T-helper 17 cell (primary cell): ENCODE data around the gene ADAMTS8. TPM values are rescaled to one million over a fixed set of nuclear protein-coding genes. Genes with fewer than 3 reads are reported as not detected.

Source experiments
- ATAC-seq: fragments of 150-1000 bp; cut with Tn5 transposase; 2 replicates; pipeline ENCODE4 v1.10.0; 2021; ENCODE audit warnings: mild to moderate bottlenecking, moderate library complexity
- DNase-seq, 3 donors: peaks; one replicate each; pipeline versions ENCODE4 v3.0.0 to v3.0.0-alpha.2; 2020 to 2021
- H3K9me3 ChIP-seq: one replicate; pipeline ENCODE4 v1.7.0; 2013; ENCODE audit warnings: low read length, mild to moderate bottlenecking; ENCODE audit not compliant: control insufficient read depth, poor library complexity, severe bottlenecking
- H3K27ac Mint-ChIP-seq: one replicate; pipeline ENCODE4 v1.8.0; 2022; ENCODE audit warnings: mild to moderate bottlenecking, moderate library complexity, mixed read lengths
- H3K27me3 Mint-ChIP-seq: one replicate; pipeline ENCODE4 v1.8.0; 2022; ENCODE audit warnings: mixed read lengths
- H3K36me3 Mint-ChIP-seq: one replicate; pipeline ENCODE4 v1.8.0; 2022; ENCODE audit warnings: low read depth, mixed read lengths
- H3K4me1 Mint-ChIP-seq: one replicate; pipeline ENCODE4 v1.8.0; 2022; ENCODE audit warnings: mild to moderate bottlenecking, mixed read lengths
- H3K4me3 Mint-ChIP-seq: one replicate; pipeline ENCODE4 v1.8.0; 2022; ENCODE audit warnings: mild to moderate bottlenecking, moderate library complexity, mixed read lengths
- total RNA-seq, 4 donors: library from RNA in 2 of 4; stranded (reverse) in 2 of 4; gene quantifications; one replicate each; pipeline ENCODE4 v1.2.3 and lab custom pipeline; 2022 to 2026

The ADAMTS8 gene
- total RNA-seq, 2 donors from 2014 or later = not detected

- H3K36me3 Mint-ChIP-seq = peaks cover 13% of the 10 kb centered on the region
- no peak for DNase-seq
- H3K9me3 ChIP-seq = no peaks in the 10 kb centered on the region
- H3K4me3 Mint-ChIP-seq = no peak overlapping the region
- no peak overlapping the region for H3K27ac Mint-ChIP-seq
- no peak for ATAC-seq
- H3K27me3 Mint-ChIP-seq = peaks cover 44% of the 10 kb centered on the region
- peaks cover 19% of the 10 kb centered on the region for H3K4me1 Mint-ChIP-seq
Measured at GRCh38 chr11:130402570-130402969, 25.8 kb downstream of the ADAMTS8 start.

GRCh38 chr11:130400781-130401483, 27.5 kb downstream of the ADAMTS8 start:
- ATAC-seq (no peak), DNase-seq (no peak)
- H3K9me3 ChIP-seq = no peaks in the 10 kb centered on the region
- Mint-ChIP-seq H3K4me1 (peaks cover 19% of the 10 kb centered on the region), H3K27ac (no peak overlapping the region), H3K4me3 (no peak overlapping the region), H3K27me3 (peaks cover 57% of the 10 kb centered on the region), H3K36me3 (peaks cover 14% of the 10 kb centered on the region)

GRCh38 chr11:130399196-130399595, 29.2 kb downstream of the ADAMTS8 start:
- DNase-seq (no peak), ATAC-seq (no peak)
- Mint-ChIP-seq H3K27me3 (peaks cover 66% of the 10 kb centered on the region), H3K27ac (no peak overlapping the region), H3K36me3 (peaks cover 14% of the 10 kb centered on the region), H3K4me1 (peaks cover 19% of the 10 kb centered on the region), H3K4me3 (no peak overlapping the region)
- no peaks in the 10 kb centered on the region for H3K9me3 ChIP-seq

GRCh38 chr11:130397780-130398179, 30.6 kb downstream of the ADAMTS8 start:
- no peak for ATAC-seq
- H3K27ac Mint-ChIP-seq = peak overlapping the region; percentile 16

GRCh38 chr11:130396965-130397364, 31.4 kb downstream of the ADAMTS8 start:
- ATAC-seq (no peak), DNase-seq (no peak)
- Mint-ChIP-seq H3K27ac (no peak overlapping the region), H3K4me1 (peaks cover 16% of the 10 kb centered on the region), H3K27me3 (peaks cover 67% of the 10 kb centered on the region), H3K4me3 (no peak overlapping the region), H3K36me3 (peaks cover 16% of the 10 kb centered on the region)
- no peaks in the 10 kb centered on the region for H3K9me3 ChIP-seq

More at GRCh38 chr11:130397780-130398179, 30.6 kb downstream of the ADAMTS8 start:
- DNase-seq = no peak
- Mint-ChIP-seq H3K36me3 (peaks cover 16% of the 10 kb centered on the region), H3K4me1 (peaks cover 16% of the 10 kb centered on the region), H3K27me3 (peaks cover 72% of the 10 kb centered on the region), H3K4me3 (no peak overlapping the region)
- no peaks in the 10 kb centered on the region for H3K9me3 ChIP-seq

GRCh38 chr11:130394615-130395014, 33.8 kb downstream of the ADAMTS8 start:
- Mint-ChIP-seq H3K27ac (no peak overlapping the region), H3K4me3 (no peak overlapping the region), H3K36me3 (peaks cover 10% of the 10 kb centered on the region), H3K4me1 (peaks cover 3% of the 10 kb centered on the region), H3K27me3 (peaks cover 46% of the 10 kb centered on the region)
- DNase-seq (no peak), ATAC-seq (no peak)
- H3K9me3 ChIP-seq = no peaks in the 10 kb centered on the region

- H3K9me3 ChIP-seq = no peaks in the 10 kb centered on the region
- H3K36me3 Mint-ChIP-seq = peaks cover 2% of the 10 kb centered on the region
- peaks cover 25% of the 10 kb centered on the region for H3K27me3 Mint-ChIP-seq
- H3K27ac Mint-ChIP-seq = no peak overlapping the region
- no peak for ATAC-seq
- H3K4me1 Mint-ChIP-seq = peaks cover 15% of the 10 kb centered on the region
- no peak for DNase-seq
- H3K4me3 Mint-ChIP-seq = no peak overlapping the region
Measured at GRCh38 chr11:130391711-130392110, 36.7 kb downstream of the ADAMTS8 start.

- H3K4me1 Mint-ChIP-seq = peaks cover 15% of the 10 kb centered on the region
- no peak for ATAC-seq
- peaks cover 13% of the 10 kb centered on the region for H3K27me3 Mint-ChIP-seq
- no peak overlapping the region for H3K4me3 Mint-ChIP-seq
- peaks cover 2% of the 10 kb centered on the region for H3K36me3 Mint-ChIP-seq
- no peak for DNase-seq
- peak overlapping the region; percentile 45 for H3K27ac Mint-ChIP-seq
- no peaks in the 10 kb centered on the region for H3K9me3 ChIP-seq
Measured at GRCh38 chr11:130390071-130390758, 38.2 kb downstream of the ADAMTS8 start.

GRCh38 chr11:130389335-130389935, 39.0 kb downstream of the ADAMTS8 start:
- Mint-ChIP-seq H3K36me3 (peaks cover 2% of the 10 kb centered on the region), H3K27ac (peak overlapping the region; percentile 45), H3K4me1 (peaks cover 15% of the 10 kb centered on the region), H3K27me3 (peaks cover 11% of the 10 kb centered on the region), H3K4me3 (peak overlapping the region; percentile 81)
- ATAC-seq = no peak
- H3K9me3 ChIP-seq = no peaks in the 10 kb centered on the region
- no peak for DNase-seq

GRCh38 chr11:130388607-130389205, 39.7 kb downstream of the ADAMTS8 start:
- ATAC-seq = no peak
- Mint-ChIP-seq H3K27me3 (peaks cover 7% of the 10 kb centered on the region), H3K4me1 (peaks cover 15% of the 10 kb centered on the region), H3K4me3 (peak overlapping the region; percentile 81), H3K36me3 (no peaks in the 10 kb centered on the region), H3K27ac (peak overlapping the region; percentile 45)
- no peaks in the 10 kb centered on the region for H3K9me3 ChIP-seq
- no peak for DNase-seq

GRCh38 chr11:130386056-130386455, 42.4 kb downstream of the ADAMTS8 start:
- Mint-ChIP-seq H3K36me3 (no peaks in the 10 kb centered on the region), H3K4me1 (peaks cover 15% of the 10 kb centered on the region), H3K27ac (no peak overlapping the region), H3K4me3 (no peak overlapping the region), H3K27me3 (peaks cover 5% of the 10 kb centered on the region)
- no peaks in the 10 kb centered on the region for H3K9me3 ChIP-seq
- DNase-seq = no peak
- no peak for ATAC-seq

GRCh38 chr11:130383344-130384211, 44.8 kb downstream of the ADAMTS8 start:
- Mint-ChIP-seq H3K27ac (no peak overlapping the region), H3K4me1 (peaks cover 5% of the 10 kb centered on the region), H3K36me3 (no peaks in the 10 kb centered on the region), H3K27me3 (peaks cover 12% of the 10 kb centered on the region), H3K4me3 (no peak overlapping the region)
- no peaks in the 10 kb centered on the region for H3K9me3 ChIP-seq
- ATAC-seq = no peak
- DNase-seq = no peak
